Right renal cortex interstitium (tissue), 3 donors: ENCODE measurements around the gene MAGEB5. TPM values are rescaled to one million over a fixed set of nuclear protein-coding genes. Genes with fewer than 3 reads are reported as not detected.
A peak's percentile ranks its signal among the peaks of the same experiment; 100 is the strongest.
"Not testable (repeated sequence)": the region's sequence is repeated elsewhere in the genome, so short reads cannot be mapped to it uniquely, and the experiment has no call there.

Experiments
- DNase-seq, 3 donors: peaks; one replicate each; pipeline ENCODE4 v3.0.0-alpha.2; 2013; ENCODE audit warnings: low read depth in 3 of 3, low spot score in 2 of 3
- polyA plus RNA-seq, 3 donors: library from polyadenylated mRNA; unstranded; fragments of 120-200 nt; gene quantifications; one replicate each; pipeline ENCODE4 v1.2.1, GENCODE V29; 2013; ENCODE audit not compliant: insufficient read length in 3 of 3

MAGEB5 gene
- not detected for polyA plus RNA-seq

GRCh38 chrX:26215869-26216268 lies at the start of gene MAGEB5:
Gene MAGEB5, plus strand, starts transcription at chrX:26216169. Its CDS starts 1,133 bp downstream, at chrX:26217302.
- no peak for DNase-seq

GRCh38 chrX:26192204-26192603 lies 23.8 kb upstream of the MAGEB5 start, which contains the start of gene MAGEB6:
Gene MAGEB6, plus strand, starts transcription at chrX:26192440. Its CDS starts 1,407 bp downstream, at chrX:26193847.
- DNase-seq = no peak

GRCh38 chrX:26203561-26203960 lies 12.4 kb upstream of the MAGEB5 start:
- DNase-seq = no peak

- DNase-seq = not testable (repeated sequence)
These were observed 11.3 kb upstream of the MAGEB5 start for GRCh38 chrX:26204717-26205116.

GRCh38 chrX:26208012-26208411 lies 8.0 kb upstream of the MAGEB5 start:
- DNase-seq = no peak

- no peak for DNase-seq
These were observed 3.4 kb downstream of the MAGEB5 start for GRCh38 chrX:26219351-26219750.

GRCh38 chrX:26234177-26234576 lies 18.2 kb downstream of the MAGEB5 start:
- DNase-seq = no peak

- DNase-seq = no peak
These were observed 37.6 kb downstream of the MAGEB5 start for GRCh38 chrX:26253526-26253925.

- peak in 1 of 3 donors; percentile 3 for DNase-seq
These were observed 38.5 kb downstream of the MAGEB5 start for GRCh38 chrX:26254436-26254835.

GRCh38 chrX:26262121-26262523 lies 46.2 kb downstream of the MAGEB5 start:
- no peak for DNase-seq

Other genes with a start within 250 kb of the MAGEB5 start
- not detected for gene MAGEB18, start 77.8 kb upstream of the MAGEB5 start, polyA plus RNA-seq
- not detected for gene MAGEB6B, start 55.6 kb upstream of the MAGEB5 start, polyA plus RNA-seq
- gene MAGEB6, start 23.7 kb upstream of the MAGEB5 start, polyA plus RNA-seq = not detected